A673 (cell line): ENCODE results near the gene RNF217. TPM values are rescaled to one million over a fixed set of nuclear protein-coding genes. Genes with fewer than 3 reads are reported as not detected.

ENCODE experiments used
- BruUV-seq: library from RNA; stranded (reverse); fragments of 400-500 nt; replicated peaks from 2 replicates; lab custom pipeline; 2021; lab: Mats Ljungman, UMichigan
- CTCF ChIA-PET: fragments of 300-600 bp; sonication (Branson Sonifier 250); formaldehyde crosslinking; loops from one replicate; lab custom pipeline; 2022; ENCODE audit warnings: antibody characterized with exemption; lab: Charles Lee
- POLR2A ChIA-PET: fragments of 300-600 bp; sonication (Branson Sonifier 250); formaldehyde crosslinking; loops from one replicate; lab custom pipeline; 2022; ENCODE audit warnings: antibody characterized with exemption; ENCODE audit not compliant: low non-redundant PET; lab: Charles Lee
- DNase-seq: peaks from one replicate; pipeline ENCODE4 v3.0.0-alpha.2; 2015; ENCODE audit warnings: low spot score
- H3K27ac ChIP-seq: fragments of 200-600 bp; sonication (generic); 2 replicates; pipeline ENCODE4 v1.5.1; 2016; ENCODE audit warnings: mixed run types, low read depth, mild to moderate bottlenecking, mixed read lengths, antibody characterized with exemption, low read length; ENCODE audit not compliant: poor library complexity, severe bottlenecking
- H3K27me3 ChIP-seq: fragments of 200-600 bp; sonication (generic); replicated peaks from 2 replicates; pipeline ENCODE4 v1.6.1; 2017; ENCODE audit warnings: mixed run types, low read depth, mild to moderate bottlenecking, mixed read lengths, antibody characterized with exemption, low read length; ENCODE audit not compliant: insufficient read depth, poor library complexity
- H3K36me3 ChIP-seq: fragments of 200-600 bp; sonication (generic); 2 replicates; pipeline ENCODE4 v1.6.1; 2016; ENCODE audit warnings: mixed run types, mild to moderate bottlenecking, mixed read lengths, antibody characterized with exemption, low read length; ENCODE audit not compliant: insufficient read depth, poor library complexity, severe bottlenecking
- H3K4me1 ChIP-seq: fragments of 200-600 bp; sonication (generic); 2 replicates; pipeline ENCODE4 v1.6.1; 2017; ENCODE audit warnings: mixed run types, mild to moderate bottlenecking, mixed read lengths, antibody characterized with exemption, low read length; ENCODE audit not compliant: insufficient read depth, poor library complexity, severe bottlenecking
- H3K4me3 ChIP-seq: fragments of 200-600 bp; sonication (generic); 2 replicates; pipeline ENCODE4 v1.5.1; 2016; ENCODE audit warnings: low read depth, mixed run types, mild to moderate bottlenecking, mixed read lengths, low read length; ENCODE audit not compliant: poor library complexity, severe bottlenecking
- H3K9me3 ChIP-seq: fragments of 200-600 bp; sonication (generic); 2 replicates; pipeline ENCODE4 v1.6.1; 2016; ENCODE audit warnings: mixed run types, low read depth, mild to moderate bottlenecking, mixed read lengths, antibody characterized with exemption, low read length; ENCODE audit not compliant: poor library complexity, severe bottlenecking
- CTCF ChIP-seq: fragments of 300-800, 200-600 bp; sonication (generic); conservative IDR thresholded peaks from 2 replicates; pipeline ENCODE4 v1.5.1; 2017; ENCODE audit warnings: low read depth, mild to moderate bottlenecking, antibody characterized with exemption, low read length, moderate library complexity, mixed read lengths
- EZH2 ChIP-seq: fragments of 200-600 bp; sonication (generic); IDR thresholded peaks from 2 replicates; pipeline ENCODE4 v1.6.1; 2017; ENCODE audit warnings: borderline replicate concordance, low read depth, mild to moderate bottlenecking, mixed read lengths, antibody characterized with exemption, low read length; ENCODE audit not compliant: poor library complexity, severe bottlenecking
- intact Hi-C: fragments of 100-400 bp; cut with micrococcal nuclease; formaldehyde crosslinking; loops from one replicate; pipeline ENCODE4 v1.10.0; 2022; ENCODE audit not compliant: unreplicated experiment
- total RNA-seq: library from RNA; stranded (reverse); gene quantifications from 2 replicates; pipeline ENCODE4 v1.2.3, GENCODE V29; 2021

Gene RNF217
- total RNA-seq, 1 experiment from 2014 or later: 20.6 TPM

GRCh38 chr6:125076482-125076742 lies 114.2 kb downstream of the RNF217 start:
- Histone ChIP-seq H3K27ac (no peak overlapping the region), H3K27me3 (no peaks in the 10 kb centered on the region), H3K4me3 (no peak overlapping the region), H3K4me1 (peaks cover 3% of the 10 kb centered on the region), H3K9me3 (no peaks in the 10 kb centered on the region), H3K36me3 (no peaks in the 10 kb centered on the region)
- ChIA-PET CTCF (no interaction called here), POLR2A (no interaction called here)
- BruUV-seq: no TSS peak
- no peak for DNase-seq
- intact Hi-C loops: no loop called here
- no peak for TF ChIP-seq CTCF
- no peak for TF ChIP-seq EZH2

- Histone ChIP-seq H3K36me3 (no peaks in the 10 kb centered on the region), H3K4me1 (no peaks in the 10 kb centered on the region), H3K27ac (no peak overlapping the region), H3K9me3 (no peaks in the 10 kb centered on the region), H3K4me3 (no peak overlapping the region), H3K27me3 (no peaks in the 10 kb centered on the region)
- POLR2A ChIA-PET: no interaction called here
- CTCF ChIA-PET: no interaction called here
- intact Hi-C loops: no loop called here
- TF ChIP-seq CTCF: no peak
- no peak for TF ChIP-seq EZH2
- no TSS peak for BruUV-seq
- DNase-seq: no peak
These were observed 115.2 kb downstream of the RNF217 start for GRCh38 chr6:125077453-125077852.

GRCh38 chr6:125078602-125079321 lies 116.5 kb downstream of the RNF217 start:
- CTCF ChIA-PET: no interaction called here
- intact Hi-C loops: no loop called here

More at GRCh38 chr6:125078602-125079321, 116.5 kb downstream of the RNF217 start:
- TF ChIP-seq EZH2 (no peak), CTCF (no peak)
- POLR2A ChIA-PET: no interaction called here
- Histone ChIP-seq H3K4me3 (no peak overlapping the region), H3K36me3 (peaks cover 11% of the 10 kb centered on the region), H3K4me1 (no peaks in the 10 kb centered on the region), H3K27ac (no peak overlapping the region), H3K9me3 (no peaks in the 10 kb centered on the region), H3K27me3 (no peaks in the 10 kb centered on the region)
- no TSS peak for BruUV-seq
- DNase-seq: no peak
